ENCODE measurements around the gene ARHGAP15. TPM values are rescaled to one million over a fixed set of nuclear protein-coding genes. Genes with fewer than 3 reads are reported as not detected.

Gene ARHGAP15
- total and polyA plus RNA-seq, 9 donors: 1.5 to 10.0 (median 2.6) TPM

DNA sequence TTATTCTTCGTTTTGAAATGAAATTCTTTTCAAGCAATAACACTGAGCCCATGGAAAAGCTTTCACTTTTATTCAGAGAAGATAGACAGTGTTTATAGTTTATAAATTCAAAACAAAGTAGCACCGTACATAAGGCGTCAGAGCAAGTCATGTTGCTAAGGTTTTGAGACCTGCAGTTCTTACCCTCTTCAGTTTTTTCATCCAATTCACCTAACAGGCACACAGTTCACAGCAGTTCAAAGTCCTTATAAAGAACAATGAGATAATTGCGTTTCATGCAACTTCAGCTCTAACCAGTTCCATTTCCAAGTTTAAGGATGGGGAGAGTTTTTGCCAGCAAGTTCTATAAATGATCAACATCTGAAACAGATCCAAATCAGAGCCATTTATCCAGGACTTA is 96.7 kb downstream of the ARHGAP15 start:
- no peaks in the 10 kb centered on the region for H3K27me3 ChIP-seq
- H3K4me1 ChIP-seq (ENCODE audit: insufficient read depth): no peaks in the 10 kb centered on the region
- H3K9me3 ChIP-seq: no peaks in the 10 kb centered on the region
- TF ChIP-seq POLR2A (IDR thresholded peaks at IDR 0.05) (no peak), EP300 (IDR thresholded peaks at IDR 0.05) (no peak)
- TF ChIP-seq, protein P1, sequence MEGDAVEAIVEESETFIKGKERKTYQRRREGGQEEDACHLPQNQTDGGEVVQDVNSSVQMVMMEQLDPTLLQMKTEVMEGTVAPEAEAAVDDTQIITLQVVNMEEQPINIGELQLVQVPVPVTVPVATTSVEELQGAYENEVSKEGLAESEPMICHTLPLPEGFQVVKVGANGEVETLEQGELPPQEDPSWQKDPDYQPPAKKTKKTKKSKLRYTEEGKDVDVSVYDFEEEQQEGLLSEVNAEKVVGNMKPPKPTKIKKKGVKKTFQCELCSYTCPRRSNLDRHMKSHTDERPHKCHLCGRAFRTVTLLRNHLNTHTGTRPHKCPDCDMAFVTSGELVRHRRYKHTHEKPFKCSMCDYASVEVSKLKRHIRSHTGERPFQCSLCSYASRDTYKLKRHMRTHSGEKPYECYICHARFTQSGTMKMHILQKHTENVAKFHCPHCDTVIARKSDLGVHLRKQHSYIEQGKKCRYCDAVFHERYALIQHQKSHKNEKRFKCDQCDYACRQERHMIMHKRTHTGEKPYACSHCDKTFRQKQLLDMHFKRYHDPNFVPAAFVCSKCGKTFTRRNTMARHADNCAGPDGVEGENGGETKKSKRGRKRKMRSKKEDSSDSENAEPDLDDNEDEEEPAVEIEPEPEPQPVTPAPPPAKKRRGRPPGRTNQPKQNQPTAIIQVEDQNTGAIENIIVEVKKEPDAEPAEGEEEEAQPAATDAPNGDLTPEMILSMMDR (IDR thresholded peaks at IDR 0.05): no peak
- H3K27ac ChIP-seq: no peak overlapping the region
- no peak for DNase-seq
- 18 to 53% (median 22%) methylated on average over 4 of the region's 4 CpGs for WGBS, 3 donors
- no peaks in the 10 kb centered on the region for H3K36me3 ChIP-seq
- intact Hi-C loops (cut with DNase I): loop anchor here in 1 of 4 donors (10.0 kb wide), 1 partner anchor 61 kb away; no protein-coding TSS in a partner anchor
- no peak overlapping the region for H3K4me3 ChIP-seq

DNA sequence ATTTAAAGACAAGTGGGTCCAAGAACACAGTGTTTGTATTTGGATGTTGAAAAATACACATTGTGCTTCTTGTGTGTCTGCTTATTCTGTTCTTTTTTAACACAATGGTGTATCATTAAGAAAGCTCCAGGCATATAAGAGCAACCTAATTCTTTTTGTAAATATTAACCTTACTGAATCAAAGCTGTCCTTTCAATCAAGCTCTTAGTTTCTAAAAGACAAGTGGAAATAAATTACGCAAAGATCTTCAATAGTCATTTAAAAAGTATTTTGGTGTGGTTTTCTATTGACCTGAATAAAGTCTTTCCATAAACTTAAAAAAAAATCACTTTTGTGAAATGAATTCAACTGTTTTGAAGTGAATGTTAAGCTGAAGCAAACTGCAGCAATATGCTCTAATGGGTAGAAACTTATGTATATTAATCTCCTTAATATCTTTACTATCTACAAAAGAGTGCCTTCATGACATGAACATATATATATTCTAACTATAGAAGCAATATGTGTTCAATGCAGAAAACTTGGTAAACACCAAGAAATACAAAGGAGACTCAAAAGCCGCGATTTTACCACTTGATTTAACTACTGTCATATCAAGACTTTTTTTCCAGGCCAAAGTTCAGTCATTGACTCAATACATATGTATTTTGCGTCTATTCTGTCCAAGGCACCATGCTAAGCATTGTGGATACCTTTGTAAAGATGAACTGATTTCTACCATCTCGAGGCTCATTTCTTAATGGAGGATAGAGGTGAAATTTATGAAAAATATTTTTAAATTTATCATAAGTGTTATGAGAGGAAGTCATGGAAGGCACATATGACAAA is 97.7 kb downstream of the ARHGAP15 start:
- Histone ChIP-seq H3K4me3 (no peak overlapping the region), H3K36me3 (no peaks in the 10 kb centered on the region), H3K9me3 (no peaks in the 10 kb centered on the region), H3K27me3 (no peaks in the 10 kb centered on the region), H3K27ac (no peak overlapping the region), H3K4me1 (ENCODE audit: insufficient read depth) (no peaks in the 10 kb centered on the region)
- TF ChIP-seq EP300 (IDR thresholded peaks at IDR 0.05) (no peak), POLR2A (IDR thresholded peaks at IDR 0.05) (no peak)
- TF ChIP-seq, protein P1 (IDR thresholded peaks at IDR 0.05): no peak
- no peak for DNase-seq
- WGBS, 3 donors: 94 to 97% (median 96%) methylated on average over 5 of the region's 5 CpGs
- intact Hi-C loops (cut with DNase I): loop anchor here in 1 of 4 donors (10.0 kb wide), 1 partner anchor 62 kb away; no protein-coding TSS in a partner anchor

DNA sequence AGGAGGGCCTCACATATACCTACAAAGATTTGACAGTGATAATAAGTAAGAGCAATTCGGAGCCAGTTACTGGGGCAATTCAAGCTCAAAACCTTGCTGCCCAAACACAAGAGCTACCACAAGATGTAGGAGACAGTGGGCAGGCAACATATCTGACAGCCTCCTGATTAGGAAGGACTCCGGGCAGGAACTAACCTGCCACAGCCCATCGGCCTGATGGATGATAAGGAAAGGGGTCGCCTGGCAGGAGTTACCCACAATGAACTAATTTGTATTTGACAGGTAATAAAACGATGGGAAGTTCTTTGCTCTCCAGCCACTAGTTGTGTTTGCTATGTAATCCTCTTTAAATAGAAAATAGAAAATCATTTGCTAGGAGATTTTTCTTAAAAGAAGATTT is 100.2 kb downstream of the ARHGAP15 start:
- TF ChIP-seq EP300 (IDR thresholded peaks at IDR 0.05) (no peak), POLR2A (IDR thresholded peaks at IDR 0.05) (no peak)
- TF ChIP-seq, protein P1 (IDR thresholded peaks at IDR 0.05): no peak
- Histone ChIP-seq H3K9me3 (no peaks in the 10 kb centered on the region), H3K4me3 (no peak overlapping the region), H3K36me3 (no peaks in the 10 kb centered on the region), H3K27ac (no peak overlapping the region), H3K27me3 (no peaks in the 10 kb centered on the region), H3K4me1 (ENCODE audit: insufficient read depth) (no peaks in the 10 kb centered on the region)
- no peak for DNase-seq
- 57 to 68% (median 57%) methylated on average over 5 of the region's 5 CpGs for WGBS, 3 donors
- intact Hi-C loops (cut with DNase I): loop anchor here in 1 of 4 donors (10.0 kb wide), 1 partner anchor 65 kb away; no protein-coding TSS in a partner anchor

- Histone ChIP-seq H3K27ac (no peak overlapping the region), H3K4me3 (no peak overlapping the region), H3K4me1 (ENCODE audit: insufficient read depth) (no peaks in the 10 kb centered on the region), H3K9me3 (no peaks in the 10 kb centered on the region), H3K36me3 (no peaks in the 10 kb centered on the region), H3K27me3 (no peaks in the 10 kb centered on the region)
- no peak for DNase-seq
- WGBS, 3 donors: 29 to 38% (median 38%) methylated on average over 2 of the region's 2 CpGs
- TF ChIP-seq EP300 (IDR thresholded peaks at IDR 0.05) (no peak), POLR2A (IDR thresholded peaks at IDR 0.05) (no peak)
- TF ChIP-seq, protein P1 (IDR thresholded peaks at IDR 0.05): no peak
- intact Hi-C loops (cut with DNase I): loop anchor here in 1 of 4 donors (10.0 kb wide), 1 partner anchor 65 kb away; no protein-coding TSS in a partner anchor
Measured at GRCh38 chr2:143229952-143230351, 100.7 kb downstream of the ARHGAP15 start.
